Pancreas (tissue), 10 donors: Measurements from ENCODE around the gene SERGEF. TPM values are rescaled to one million over a fixed set of nuclear protein-coding genes. Genes with fewer than 3 reads are reported as not detected.

Experiments used
- ATAC-seq, 4 donors: fragments of 200-7000 bp; cut with Tn5 transposase; one replicate each; pipeline versions ENCODE4 v1.8.0 to v1.9.1; 2020; ENCODE audit warnings: mild to moderate bottlenecking in 4 of 4, moderate library complexity in 4 of 4
- DNase-seq, 6 donors: peaks; one replicate each; pipeline ENCODE4 v3.0.0-alpha.2; 2020
- FAIRE-seq: peaks from 2 replicates; lab custom pipeline; 2012; peaks lifted over from hg19 to GRCh38; lab: Jason Lieb, UNC
- H3K27ac ChIP-seq, 4 donors: fragments of 200-600 bp; sonication (generic); 1 replicate in 3 of 4; 2 replicates in 1 of 4; pipeline versions ENCODE4 v1.5.0 to v1.8.0; 2020
- H3K27me3 ChIP-seq, 4 donors: fragments of 200-600 bp; one replicate each; pipeline ENCODE4 v1.8.0; 2021
- H3K36me3 ChIP-seq, 3 donors: fragments of 200-600 bp; sonication (generic) in 1 of 3; one replicate each; pipeline versions ENCODE4 v1.5.0 to v1.8.0; 2020 to 2021
- H3K4me1 ChIP-seq, 3 donors: fragments of 200-600 bp; one replicate each; pipeline ENCODE4 v1.8.0; 2021
- H3K4me3 ChIP-seq, 4 donors: fragments of 200-600 bp; sonication (generic) in 2 of 4; one replicate each; pipeline versions ENCODE4 v1.5.0 to v1.8.0; 2020 to 2021
- H3K9me3 ChIP-seq, 4 donors: fragments of 200-600 bp; one replicate each; pipeline ENCODE4 v1.8.0; 2021
- CTCF ChIP-seq, 4 donors: fragments of 200-600 bp; sonication (generic) in 3 of 4; IDR thresholded peaks; one replicate each; pipeline versions ENCODE4 v1.5.0 to v1.8.0; 2021; ENCODE audit warnings: antibody characterized with exemption in 4 of 4
- WGBS, 2 donors: extraction: QIAGEN DNeasy Blood & Tissue Kit; methylation state at CpG; one replicate each; pipeline ENCODE4 v1.1.7; 2013; 5-methylcytosine and 5-hydroxymethylcytosine counted together
- intact Hi-C, 3 donors: fragments of 100-400 bp; cut with DNase I; formaldehyde crosslinking; loops; one replicate each; pipeline versions ENCODE4 v1.11.1 to v1.14.2; 2022
- polyA plus RNA-seq, 2 donors: library from polyadenylated mRNA; stranded (reverse); fragments of 200-250 nt; gene quantifications; one replicate each; pipeline ENCODE4 v1.2.3, GENCODE V29; 2013
- total RNA-seq, 6 donors: library from RNA; stranded (reverse); fragmentation: NEBNext Ultra II Directional in 4 of 6; extraction: Animal tissue kit (Norgen Biotek cat#: 25700) in 4 of 6; gene quantifications; one replicate each; pipeline versions ENCODE4 v1.2.1 to v1.2.4, GENCODE V29; 2021 to 2023
- donor health status: healthy with polysubstance abuse.
- donor health status: DM: no; HTN: no; CAD: no; lungs with moderate emphysema.
- donor health status: DM: no; HTN: no; CAD: no.
- donor health status: control.
- donor health status: control.
- donor health status: Bipolar disorder and iron deficiency.
- donor health status: DM: yes; HTN: yes; CAD: no.
- donor health status: DM: no; HTN: no; CAD: no.
- donor health status: DM: no; HTN: no; CAD: no.
- donor health status: DM: yes; HTN: yes; CAD: no.

Gene SERGEF
- total and polyA plus RNA-seq, 8 donors = 17.8 to 101 (median 24.5) TPM

- DNase-seq (no peak), FAIRE-seq (no peak), ATAC-seq (no peak)
- TF ChIP-seq CTCF (IDR thresholded peaks at IDR 0.05) = no peak
- Histone ChIP-seq H3K27me3 (no peaks in the 10 kb centered on the region), H3K4me3 (no peak overlapping the region), H3K4me1 (no peaks in the 10 kb centered on the region), H3K27ac (no peak overlapping the region), H3K9me3 (no peaks in the 10 kb centered on the region), H3K36me3 (no peaks in the 10 kb centered on the region)
- intact Hi-C loops = no loop called here
- WGBS, 2 donors = 94 to 96% methylated on average over 5 of the region's 5 CpGs
Observed at GRCh38 chr11:17799147-17799546, 213.7 kb downstream of the SERGEF start.

DNA sequence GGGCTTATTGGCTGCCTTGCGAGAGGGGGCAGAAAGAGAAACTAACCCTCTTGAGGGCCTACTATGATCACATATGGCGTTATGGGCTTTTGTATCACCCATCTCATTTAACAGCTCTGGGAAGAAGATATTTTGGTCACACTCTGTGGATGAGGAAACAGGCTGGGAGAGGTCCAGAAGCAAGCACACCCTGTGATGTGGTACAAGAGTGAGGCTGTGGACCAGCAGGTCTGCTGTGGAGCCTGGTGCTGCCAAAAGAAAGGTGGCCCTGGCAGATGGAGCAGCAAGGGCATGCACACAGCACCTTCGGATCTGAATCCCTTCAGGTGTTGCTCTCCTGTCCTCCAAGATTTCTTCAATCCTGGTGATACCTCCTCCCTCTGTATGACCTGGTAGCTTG lies 214.1 kb downstream of the SERGEF start:
- intact Hi-C loops = no loop called here
- no peak for ATAC-seq
- H3K27ac ChIP-seq = no peak overlapping the region
- DNase-seq = no peak
- no peak overlapping the region for H3K4me3 ChIP-seq
- H3K9me3 ChIP-seq = no peaks in the 10 kb centered on the region
- H3K4me1 ChIP-seq = no peaks in the 10 kb centered on the region
- no peaks in the 10 kb centered on the region for H3K36me3 ChIP-seq
- FAIRE-seq = no peak
- TF ChIP-seq CTCF (IDR thresholded peaks at IDR 0.05) = no peak
- no peaks in the 10 kb centered on the region for H3K27me3 ChIP-seq
- 94 to 96% methylated on average over 3 of the region's 3 CpGs for WGBS, 2 donors

DNA sequence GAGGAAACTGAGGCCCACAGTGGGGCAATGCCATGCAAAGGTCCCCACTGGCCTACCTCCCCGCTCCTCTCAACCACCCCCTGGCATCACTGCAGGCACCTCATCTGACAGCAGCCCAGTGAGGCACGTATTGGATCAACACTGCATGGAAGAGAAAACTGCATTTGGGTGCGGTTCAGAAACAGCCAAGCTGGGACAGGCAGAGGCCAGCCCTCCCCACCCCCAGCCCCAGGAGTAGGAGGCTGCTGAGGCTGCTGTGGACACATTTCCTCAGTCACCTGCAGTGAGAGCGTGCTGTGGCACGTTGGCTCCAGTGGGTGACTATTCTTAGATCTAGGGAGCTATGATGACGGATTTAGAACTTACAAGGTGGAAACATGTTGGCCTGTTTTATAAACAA lies 214.6 kb downstream of the SERGEF start:
- Histone ChIP-seq H3K27ac (no peak overlapping the region), H3K4me1 (no peaks in the 10 kb centered on the region), H3K9me3 (no peaks in the 10 kb centered on the region), H3K36me3 (no peaks in the 10 kb centered on the region), H3K4me3 (no peak overlapping the region), H3K27me3 (no peaks in the 10 kb centered on the region)
- TF ChIP-seq CTCF (IDR thresholded peaks at IDR 0.05) = no peak
- FAIRE-seq = no peak
- WGBS, 2 donors = 82 to 87% methylated on average over 6 of the region's 6 CpGs
- no peak for ATAC-seq
- DNase-seq = no peak
- intact Hi-C loops = no loop called here

DNA sequence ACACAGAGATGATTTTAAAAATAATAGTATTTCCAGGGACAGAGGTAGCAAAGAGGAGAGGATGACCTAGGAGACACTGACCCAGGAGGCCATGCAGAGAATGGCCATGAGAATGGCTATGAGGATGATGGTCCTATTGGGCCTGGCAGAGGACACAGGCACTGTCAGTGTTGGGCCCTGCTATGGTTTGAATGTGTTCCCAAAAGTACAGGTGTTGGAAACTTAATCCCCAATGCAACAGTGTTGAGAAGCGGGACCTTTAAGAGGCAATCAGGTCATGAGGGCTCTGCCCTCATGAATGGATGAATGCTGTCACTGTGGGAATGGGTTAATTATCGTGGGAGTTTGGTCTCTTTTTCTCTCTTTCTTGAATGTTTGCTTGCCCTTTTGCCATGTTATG lies 216.7 kb downstream of the SERGEF start:
- intact Hi-C loops = no loop called here
- 87 to 100% methylated on average over 2 of the region's 2 CpGs for WGBS, 2 donors
- DNase-seq (no peak), ATAC-seq (no peak), FAIRE-seq (no peak)
- Histone ChIP-seq H3K27me3 (no peaks in the 10 kb centered on the region), H3K9me3 (no peaks in the 10 kb centered on the region), H3K27ac (no peak overlapping the region), H3K4me3 (no peak overlapping the region), H3K4me1 (no peaks in the 10 kb centered on the region), H3K36me3 (no peaks in the 10 kb centered on the region)
- no peak for TF ChIP-seq CTCF (IDR thresholded peaks at IDR 0.05)

DNA sequence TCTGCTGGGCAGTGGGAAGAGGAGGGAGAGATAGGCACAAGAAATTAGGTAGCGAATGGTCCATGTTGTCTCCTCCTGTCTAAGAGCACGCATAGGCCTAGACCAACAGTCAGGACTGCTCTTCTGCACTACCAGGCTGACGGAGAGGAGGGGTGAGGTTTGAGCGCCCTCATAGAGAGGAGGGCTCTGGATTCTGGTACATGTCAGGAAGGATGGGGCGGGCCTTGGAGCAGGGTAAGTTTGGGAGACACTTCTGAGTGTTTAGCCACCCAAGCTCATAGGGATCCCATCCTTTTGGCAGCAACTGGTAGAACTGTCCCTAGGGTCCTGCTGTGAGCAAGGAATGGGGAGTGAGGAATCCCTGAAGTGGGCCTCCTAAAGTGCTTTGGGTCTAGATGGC lies 217.9 kb downstream of the SERGEF start:
- no peaks in the 10 kb centered on the region for H3K9me3 ChIP-seq
- TF ChIP-seq CTCF (IDR thresholded peaks at IDR 0.05) = no peak
- H3K4me1 ChIP-seq = no peaks in the 10 kb centered on the region
- FAIRE-seq (no peak), ATAC-seq (no peak), DNase-seq (no peak)
- intact Hi-C loops = no loop called here
- H3K4me3 ChIP-seq = no peak overlapping the region
- H3K27ac ChIP-seq = no peak overlapping the region
- H3K36me3 ChIP-seq = no peaks in the 10 kb centered on the region
- H3K27me3 ChIP-seq = no peaks in the 10 kb centered on the region
- 96% methylated on average over 5 of the region's 5 CpGs for WGBS, 2 donors
